Left ventricle myocardium superior (tissue), 1 donor: ENCODE data around the gene EHMT1. TPM values are rescaled to one million over a fixed set of nuclear protein-coding genes. Genes with fewer than 3 reads are reported as not detected.
A peak's percentile ranks its signal among the peaks of the same experiment; 100 is the strongest.
"Not testable (repeated sequence)": the region's sequence is repeated elsewhere in the genome, so short reads cannot be mapped to it uniquely, and the experiment has no call there.

Experiments used
- ATAC-seq: fragments of 200-7000 bp; cut with Tn5 transposase; one replicate; pipeline ENCODE4 v1.9.1; 2020; ENCODE audit warnings: mild to moderate bottlenecking, moderate library complexity
- DNase-seq: peaks from one replicate; pipeline ENCODE4 v3.0.0-alpha.2; 2020
- intact Hi-C: fragments of 100-400 bp; cut with micrococcal nuclease; formaldehyde crosslinking; loops from one replicate; pipeline ENCODE4 v1.11.0; 2022
- total RNA-seq: library from RNA; stranded (reverse); fragmentation: NEBNext Ultra II Directional; extraction: Animal tissue kit (Norgen Biotek cat#: 25700); gene quantifications from one replicate; pipeline ENCODE4 v1.2.1, GENCODE V29; 2021
- donor health status: DM: no; HTN: yes; CAD: no; lungs with severe emphysema.

EHMT1 gene
- total RNA-seq, 1 donor from 2014 or later, result 37.0 TPM

- DNase-seq (no peak), ATAC-seq (peak; percentile 25)
- intact Hi-C loops, result no loop called here
Measured at GRCh38 chr9:137705443-137705863, 86.6 kb downstream of the EHMT1 start.

DNA sequence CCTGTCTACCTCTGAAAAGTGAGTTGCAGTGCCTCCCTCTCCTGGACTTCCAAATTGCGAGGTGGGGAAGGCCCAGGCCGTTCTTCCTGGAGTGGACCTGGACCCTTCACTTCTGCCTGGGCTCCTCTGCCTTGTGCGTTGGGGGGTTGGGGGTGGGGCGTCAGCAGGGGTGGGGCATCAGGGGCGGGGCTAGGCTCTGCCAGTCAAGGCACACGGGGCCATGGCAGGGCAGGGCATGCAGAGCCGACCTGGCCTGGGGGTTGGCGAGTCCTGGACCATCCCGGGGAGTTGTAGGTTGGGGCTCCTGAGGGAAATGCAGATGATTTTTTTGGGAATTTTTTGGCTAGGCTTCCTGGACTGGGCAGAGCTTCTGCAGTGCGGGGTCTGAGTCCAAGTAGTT lies 87.1 kb downstream of the EHMT1 start:
- ATAC-seq (peak; percentile 11), DNase-seq (no peak)
- intact Hi-C loops, result no loop called here

DNA sequence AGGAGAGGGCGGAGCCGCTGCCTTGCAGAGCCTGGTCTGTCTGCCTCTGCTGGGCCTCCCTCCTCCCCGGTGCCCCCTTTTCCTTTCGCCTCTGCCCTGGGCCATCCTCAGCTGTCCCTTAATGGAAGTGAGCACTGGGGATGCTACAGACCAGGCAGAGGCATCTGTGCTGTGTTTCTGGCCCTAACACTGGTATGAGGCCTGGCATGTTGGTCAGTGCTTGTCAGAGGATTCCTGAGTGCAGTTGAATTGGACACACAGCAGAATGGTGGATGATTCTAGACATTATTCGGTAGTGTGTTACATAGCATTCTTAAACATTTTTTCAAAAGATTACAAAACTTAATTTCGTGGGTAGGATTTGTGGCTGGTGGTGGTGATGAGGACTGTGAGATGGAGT lies 88.6 kb downstream of the EHMT1 start:
- ATAC-seq, result no peak
- DNase-seq, result no peak
- intact Hi-C loops, result no loop called here

GRCh38 chr9:137708590-137709284 lies 89.9 kb downstream of the EHMT1 start:
- DNase-seq (no peak), ATAC-seq (no peak)
- intact Hi-C loops, result no loop called here

GRCh38 chr9:137709411-137710101 lies 90.8 kb downstream of the EHMT1 start:
- DNase-seq (no peak), ATAC-seq (no peak)
- intact Hi-C loops, result no loop called here

DNA sequence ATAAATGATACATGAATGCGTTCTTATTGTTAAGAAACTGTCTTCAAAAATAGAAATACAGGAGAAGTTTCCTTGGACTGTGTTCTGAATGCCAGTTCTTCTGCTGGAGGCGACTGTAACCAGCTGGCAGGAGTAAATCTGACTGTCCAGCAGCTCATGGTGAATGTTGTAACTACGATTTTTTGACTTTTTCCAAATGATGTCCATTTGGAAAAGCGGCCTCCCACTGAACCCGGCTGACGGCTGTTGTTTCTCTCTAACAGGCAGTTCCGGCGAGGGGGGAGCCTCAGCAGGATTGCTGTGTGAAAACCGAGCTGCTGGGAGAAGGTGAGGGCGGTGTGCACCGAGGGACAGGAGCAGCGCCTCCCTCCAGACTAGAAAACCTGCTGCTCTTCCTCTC lies 91.9 kb downstream of the EHMT1 start:
- no peak for DNase-seq
- intact Hi-C loops, result no loop called here
- no peak for ATAC-seq

GRCh38 chr9:137711678-137712105 lies 92.9 kb downstream of the EHMT1 start:
- DNase-seq (no peak), ATAC-seq (no peak)
- intact Hi-C loops, result no loop called here

DNA sequence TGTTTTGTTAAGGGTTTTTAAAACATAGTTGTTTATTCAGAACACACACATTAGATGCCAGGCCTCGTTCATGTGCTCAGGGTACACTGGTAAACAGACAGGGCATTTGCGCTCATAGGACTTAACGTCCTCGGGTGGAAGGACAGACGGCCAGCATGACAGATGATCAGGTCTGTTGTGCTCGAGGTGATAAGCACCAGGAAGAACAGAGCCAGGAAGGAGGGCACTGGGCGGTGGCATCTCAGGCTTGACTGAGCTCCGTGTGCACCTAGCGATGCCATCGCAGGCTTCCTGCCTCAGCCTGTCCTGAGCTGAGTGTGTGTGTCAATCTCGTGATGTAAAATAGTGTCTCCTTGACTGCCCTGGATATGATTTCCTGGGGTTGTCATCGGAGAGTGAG lies 96.5 kb downstream of the EHMT1 start:
- peak; percentile 25 for ATAC-seq
- no peak for DNase-seq
- intact Hi-C loops, result no loop called here

- ATAC-seq, intact Hi-C loops, DNase-seq: not testable (repeated sequence)
Measured at GRCh38 chr9:137715866-137716693, 97.3 kb downstream of the EHMT1 start.

- no peak for DNase-seq
- ATAC-seq, result no peak
- intact Hi-C loops, result no loop called here
Measured at GRCh38 chr9:137716694-137717287, 98.0 kb downstream of the EHMT1 start.

DNA sequence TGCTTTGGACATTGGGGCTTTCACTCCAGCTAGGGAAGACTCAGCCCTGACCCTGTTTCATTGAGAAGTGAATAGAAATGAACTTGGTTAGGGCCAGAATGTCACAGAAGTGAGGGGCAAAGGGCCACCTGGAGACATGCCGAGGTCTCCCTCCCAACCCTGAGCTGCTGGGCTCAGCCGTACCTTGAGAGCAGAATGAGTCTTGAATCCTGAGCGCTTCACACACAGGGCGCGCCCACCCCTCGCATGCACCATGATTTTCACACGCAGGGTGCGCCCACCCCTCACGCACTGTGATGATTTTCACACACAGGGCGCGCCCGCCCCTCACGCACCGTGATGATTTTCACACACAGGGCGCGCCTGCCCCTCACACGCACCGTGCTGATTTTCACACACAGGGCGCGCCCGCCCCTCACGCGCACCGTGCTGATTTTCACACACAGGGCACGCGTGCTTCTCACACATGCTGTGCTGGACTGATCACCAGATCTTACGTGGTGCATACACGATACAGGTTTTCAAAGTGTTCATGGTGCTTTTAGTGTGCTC lies 99.0 kb downstream of the EHMT1 start:
- ATAC-seq, result no peak
- intact Hi-C loops, result no loop called here
- no peak for DNase-seq

GRCh38 chr9:137719194-137719593 lies 100.4 kb downstream of the EHMT1 start:
- DNase-seq (no peak), ATAC-seq (no peak)
- intact Hi-C loops, result no loop called here

DNA sequence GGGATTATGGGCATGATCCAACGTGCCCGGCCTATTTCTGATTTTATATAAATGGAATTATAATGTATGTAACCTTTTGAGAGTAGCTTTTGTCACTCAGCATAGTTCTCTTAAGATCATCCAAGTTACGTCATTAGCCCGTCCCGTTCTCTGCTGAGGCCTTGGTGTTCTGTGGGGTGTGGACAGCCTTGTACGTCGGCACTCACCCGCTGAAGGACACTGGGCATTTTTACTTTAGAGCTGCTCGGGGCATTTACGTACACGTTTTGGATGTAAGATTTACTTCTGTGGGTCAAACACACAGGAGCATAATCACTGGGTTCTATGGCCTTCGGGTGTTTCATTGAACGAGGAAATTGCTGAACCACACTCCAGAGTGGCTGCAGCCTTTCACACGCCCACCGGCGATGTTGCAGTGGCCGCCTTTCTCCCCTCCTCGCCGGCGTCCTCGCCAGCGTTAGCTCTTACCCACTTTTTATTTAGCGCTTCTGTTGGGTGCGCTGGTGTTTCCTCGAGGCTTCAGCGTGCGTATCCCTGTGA lies 101.8 kb downstream of the EHMT1 start:
- intact Hi-C loops, result no loop called here
- ATAC-seq (no peak), DNase-seq (no peak)

GRCh38 chr9:137721479-137721878 lies 102.7 kb downstream of the EHMT1 start:
- intact Hi-C loops, result no loop called here
- DNase-seq (no peak), ATAC-seq (no peak)

DNA sequence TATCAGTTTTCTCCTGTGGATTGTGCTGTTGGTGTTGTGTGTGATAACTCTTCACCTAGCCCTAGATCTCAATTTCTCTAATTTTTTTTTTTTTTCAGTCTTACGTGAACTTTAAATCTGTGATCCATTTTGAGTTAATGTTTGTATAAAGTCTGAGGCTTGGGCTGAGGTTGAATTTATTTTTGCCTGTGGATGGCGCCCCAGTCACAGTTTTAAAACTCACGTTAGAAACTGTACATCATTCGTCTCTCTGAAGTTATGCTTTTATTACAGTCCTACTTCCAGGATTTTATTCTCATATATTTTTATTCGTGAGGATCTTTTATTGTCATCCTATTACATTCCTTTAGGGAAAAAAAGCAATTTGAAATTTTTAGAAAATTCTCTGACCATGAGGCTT lies 103.1 kb downstream of the EHMT1 start:
- intact Hi-C loops, result no loop called here
- ATAC-seq, result no peak
- no peak for DNase-seq

GRCh38 chr9:137722481-137722880 lies 103.7 kb downstream of the EHMT1 start:
- ATAC-seq (no peak), DNase-seq (no peak)
- intact Hi-C loops, result no loop called here

GRCh38 chr9:137723356-137723755 lies 104.6 kb downstream of the EHMT1 start:
- DNase-seq, intact Hi-C loops, ATAC-seq: not testable (repeated sequence)

- intact Hi-C loops, result no loop called here
- ATAC-seq, result no peak
- DNase-seq, result no peak
Measured at GRCh38 chr9:137723783-137724445, 105.1 kb downstream of the EHMT1 start.

- intact Hi-C loops, result no loop called here
- ATAC-seq (no peak), DNase-seq (no peak)
Measured at GRCh38 chr9:137724818-137725240, 106.0 kb downstream of the EHMT1 start.
